ENCODE results near the gene ARID1B.

GRCh38 chr6:156884306-156884705, 107.1 kb downstream of the ARID1B start:
- TF ChIP-seq, protein P1, sequence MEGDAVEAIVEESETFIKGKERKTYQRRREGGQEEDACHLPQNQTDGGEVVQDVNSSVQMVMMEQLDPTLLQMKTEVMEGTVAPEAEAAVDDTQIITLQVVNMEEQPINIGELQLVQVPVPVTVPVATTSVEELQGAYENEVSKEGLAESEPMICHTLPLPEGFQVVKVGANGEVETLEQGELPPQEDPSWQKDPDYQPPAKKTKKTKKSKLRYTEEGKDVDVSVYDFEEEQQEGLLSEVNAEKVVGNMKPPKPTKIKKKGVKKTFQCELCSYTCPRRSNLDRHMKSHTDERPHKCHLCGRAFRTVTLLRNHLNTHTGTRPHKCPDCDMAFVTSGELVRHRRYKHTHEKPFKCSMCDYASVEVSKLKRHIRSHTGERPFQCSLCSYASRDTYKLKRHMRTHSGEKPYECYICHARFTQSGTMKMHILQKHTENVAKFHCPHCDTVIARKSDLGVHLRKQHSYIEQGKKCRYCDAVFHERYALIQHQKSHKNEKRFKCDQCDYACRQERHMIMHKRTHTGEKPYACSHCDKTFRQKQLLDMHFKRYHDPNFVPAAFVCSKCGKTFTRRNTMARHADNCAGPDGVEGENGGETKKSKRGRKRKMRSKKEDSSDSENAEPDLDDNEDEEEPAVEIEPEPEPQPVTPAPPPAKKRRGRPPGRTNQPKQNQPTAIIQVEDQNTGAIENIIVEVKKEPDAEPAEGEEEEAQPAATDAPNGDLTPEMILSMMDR (conservative IDR thresholded peaks at IDR 0.05; ENCODE audit: low read depth, low read length): no peak
- TF ChIP-seq EZH2 (IDR thresholded peaks at IDR 0.05; ENCODE audit: low read length, unreplicated experiment): no peak
- TF ChIP-seq EZH2phosphoT487 (IDR thresholded peaks at IDR 0.05; ENCODE audit: borderline replicate concordance, low read length): no peak
